Posterior cingulate gyrus (tissue), 11 donors: ENCODE measurements around the gene LORICRIN.

Experiments used
- DNase-seq, 10 donors: peaks; one replicate each; pipeline versions ENCODE4 v3.0.0 to v3.0.0-alpha.2; 2020 to 2021; ENCODE audit warnings: mixed read lengths in 3 of 10
- intact Hi-C: fragments of 100-400 bp; cut with DNase I; formaldehyde crosslinking; loops from one replicate; pipeline ENCODE4 v1.15.1; 2023

The LORICRIN gene, protein sequence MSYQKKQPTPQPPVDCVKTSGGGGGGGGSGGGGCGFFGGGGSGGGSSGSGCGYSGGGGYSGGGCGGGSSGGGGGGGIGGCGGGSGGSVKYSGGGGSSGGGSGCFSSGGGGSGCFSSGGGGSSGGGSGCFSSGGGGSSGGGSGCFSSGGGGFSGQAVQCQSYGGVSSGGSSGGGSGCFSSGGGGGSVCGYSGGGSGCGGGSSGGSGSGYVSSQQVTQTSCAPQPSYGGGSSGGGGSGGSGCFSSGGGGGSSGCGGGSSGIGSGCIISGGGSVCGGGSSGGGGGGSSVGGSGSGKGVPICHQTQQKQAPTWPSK

DNA sequence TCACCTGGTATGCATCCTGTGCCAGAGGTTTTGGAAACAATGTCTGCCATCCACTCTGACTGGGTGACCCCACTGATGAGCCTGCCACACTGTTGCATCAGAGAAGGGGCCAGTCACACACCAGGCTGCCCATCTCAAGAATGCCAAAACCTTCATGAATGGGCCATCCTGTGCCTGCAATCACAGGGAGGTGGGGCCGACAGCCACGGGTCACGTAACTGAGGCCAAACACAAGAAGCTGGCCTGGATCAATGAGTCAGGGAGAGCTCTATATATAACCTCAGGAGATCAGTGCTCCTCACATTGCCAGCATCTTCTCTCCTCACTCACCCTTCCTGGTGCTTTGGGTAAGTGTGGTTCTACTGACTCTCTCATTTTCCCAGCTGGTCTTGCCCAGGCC, at the start of gene LORICRIN:
LORICRIN (plus strand) TSS at position 301 of the 400 bp plus-strand sequence. CDS start 1,263 bp downstream, outside the sequence.
- DNase-seq = no peak
- intact Hi-C loops = no loop called here

DNA sequence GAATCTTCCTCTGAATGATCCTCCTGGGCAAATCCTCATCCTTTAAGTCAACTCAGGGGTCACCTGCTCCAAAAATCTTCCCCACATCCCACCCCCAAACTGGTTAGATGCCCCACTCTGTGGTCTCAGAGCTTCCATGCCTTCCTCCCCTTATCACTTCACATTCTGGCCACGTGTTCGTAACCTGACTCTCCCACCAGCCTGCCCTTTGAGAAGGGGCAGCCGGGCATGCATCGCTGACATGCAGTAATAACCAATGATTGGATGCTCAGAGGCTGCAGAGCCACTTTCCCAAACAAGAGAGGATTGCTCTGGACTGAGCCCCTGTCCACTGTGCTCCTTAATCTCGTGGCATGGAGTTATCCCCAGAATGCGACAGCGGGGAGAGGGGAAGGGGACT, 49.3 kb upstream of the LORICRIN start:
- intact Hi-C loops = no loop called here
- DNase-seq = no peak

DNA sequence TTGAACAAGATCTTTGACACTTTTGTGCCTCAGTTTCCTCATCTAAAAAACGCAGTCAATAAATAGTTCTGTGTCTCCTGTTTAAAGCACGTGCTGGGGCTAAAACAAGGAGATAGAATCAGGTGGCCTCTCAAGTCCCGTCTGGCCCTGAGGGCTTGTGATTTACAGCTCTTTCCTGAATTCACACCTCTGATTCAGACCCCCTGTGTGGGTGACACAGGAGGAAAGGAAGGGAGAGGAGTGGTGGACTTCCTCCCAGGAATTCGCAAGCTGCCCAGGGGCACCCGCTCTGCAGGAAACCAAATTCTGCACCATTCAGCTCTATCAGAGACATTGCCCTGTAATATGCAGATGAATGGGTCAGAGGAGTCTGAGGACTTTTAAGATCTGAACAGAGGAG, 47.3 kb upstream of the LORICRIN start:
- DNase-seq = no peak
- intact Hi-C loops = no loop called here

DNA sequence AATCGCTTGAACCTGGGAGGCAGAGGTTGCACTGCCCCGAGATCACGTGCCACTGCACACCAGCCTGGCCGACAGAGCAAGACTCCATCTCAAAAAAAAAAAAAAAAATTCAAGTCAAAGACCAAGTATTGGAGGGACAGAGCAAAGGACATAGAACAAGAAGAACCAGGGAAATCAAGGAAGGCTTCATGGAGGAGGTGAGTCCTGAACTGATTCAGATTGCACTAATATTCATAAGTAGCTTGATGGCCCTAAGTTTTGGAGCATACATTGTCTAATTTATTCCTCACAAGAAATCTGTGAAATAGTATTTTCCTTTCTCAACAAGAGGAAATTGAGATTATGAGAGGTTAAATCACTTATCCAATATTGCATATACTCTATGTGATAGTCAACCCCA, 46.0 kb upstream of the LORICRIN start:
- intact Hi-C loops = no loop called here
- no peak for DNase-seq

DNA sequence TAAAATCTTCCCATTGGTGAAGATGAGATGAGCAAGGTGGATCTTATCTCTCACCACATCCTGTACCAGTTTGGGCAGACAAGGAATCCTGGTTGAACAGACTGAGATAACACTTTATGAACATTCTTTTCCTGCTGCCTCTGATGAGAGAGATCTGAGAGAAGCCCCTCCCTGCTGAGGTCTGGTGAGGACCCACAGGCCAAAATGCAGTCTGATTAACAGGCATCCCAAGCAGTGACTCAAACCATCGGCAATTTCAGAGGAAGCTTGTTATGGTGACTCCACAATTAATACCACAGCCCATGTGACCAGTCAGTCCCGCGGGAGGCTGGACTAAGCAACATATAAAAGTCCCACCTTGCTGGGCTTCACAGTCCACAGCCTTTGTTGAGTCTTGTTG, 42.3 kb upstream of the LORICRIN start, which contains the start of gene PRR9:
PRR9 (plus strand) TSS at position 373 of the 400 bp plus-strand sequence. CDS start 561 bp downstream, outside the sequence.
- no peak for DNase-seq
- intact Hi-C loops = no loop called here

DNA sequence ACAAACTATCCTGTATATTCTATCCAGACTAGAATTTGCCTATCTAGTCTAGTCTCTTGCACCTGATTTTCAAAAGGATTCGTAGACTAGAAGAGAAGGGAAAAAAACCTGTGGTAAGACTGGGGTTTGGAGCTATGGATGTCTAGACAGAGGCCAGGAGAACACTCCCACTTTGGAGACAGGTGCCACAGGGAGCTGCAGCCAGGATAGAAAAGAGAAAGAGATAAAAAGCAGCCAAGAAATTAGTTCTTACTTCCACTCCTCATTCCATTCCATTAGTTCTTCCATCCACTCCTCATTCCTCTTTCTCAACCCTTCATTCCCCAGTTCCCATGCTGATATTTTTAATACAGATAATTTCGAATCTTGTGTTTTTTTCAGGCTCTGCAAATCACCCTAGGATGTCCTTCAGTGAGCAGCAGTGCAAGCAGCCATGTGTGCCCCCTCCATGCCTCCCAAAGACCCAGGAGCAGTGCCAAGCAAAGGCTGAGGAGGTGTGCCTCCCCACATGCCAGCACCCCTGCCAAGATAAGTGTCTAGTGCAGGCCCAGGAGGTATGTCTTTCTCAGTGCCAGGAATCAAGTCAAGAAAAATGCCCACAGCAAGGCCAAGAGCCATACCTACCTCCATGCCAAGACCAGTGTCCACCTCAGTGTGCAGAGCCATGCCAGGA, 41.6 kb upstream of the LORICRIN start:
- DNase-seq = no peak
- intact Hi-C loops = no loop called here

DNA sequence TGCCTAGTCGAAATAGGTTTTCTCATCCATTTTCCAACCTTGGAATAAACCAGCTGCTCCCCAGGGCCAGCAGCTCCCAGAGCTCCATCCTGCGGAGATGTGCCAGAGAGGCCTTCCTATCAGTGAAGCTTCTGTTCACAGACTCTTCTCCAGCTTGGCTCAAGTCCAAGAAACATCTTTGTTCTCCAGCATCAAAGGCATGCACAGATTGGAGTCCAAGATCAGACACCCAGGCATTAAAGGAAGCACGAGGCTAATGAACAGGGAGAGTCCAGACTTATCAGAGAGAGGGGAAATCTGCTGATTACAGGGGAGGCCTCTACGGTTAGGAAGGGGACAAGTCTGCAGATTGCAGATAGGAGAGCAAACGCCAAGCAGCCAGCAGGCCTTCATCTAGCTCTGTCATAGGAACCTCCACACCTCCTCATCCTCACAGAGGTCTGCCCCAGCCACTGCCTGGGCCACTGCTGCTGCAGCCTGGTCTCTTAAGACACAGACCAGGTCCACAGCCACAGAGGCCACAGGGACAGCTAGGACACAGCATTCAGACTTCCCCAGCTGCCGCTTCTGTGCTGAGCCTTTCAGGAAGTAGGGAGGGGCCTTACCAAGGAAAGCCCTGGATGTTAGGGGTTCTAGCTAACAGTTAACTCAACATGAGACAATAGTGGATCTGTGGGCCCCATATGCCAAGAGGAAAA, 38.7 kb upstream of the LORICRIN start:
- intact Hi-C loops = loop anchor here (5.0 to 10.0 kb wide), 3 partner anchors 226 to 568 kb away; no protein-coding TSS in a partner anchor
- DNase-seq = peak in 5 of 10 donors; percentile 11 to 84 (median 36)

DNA sequence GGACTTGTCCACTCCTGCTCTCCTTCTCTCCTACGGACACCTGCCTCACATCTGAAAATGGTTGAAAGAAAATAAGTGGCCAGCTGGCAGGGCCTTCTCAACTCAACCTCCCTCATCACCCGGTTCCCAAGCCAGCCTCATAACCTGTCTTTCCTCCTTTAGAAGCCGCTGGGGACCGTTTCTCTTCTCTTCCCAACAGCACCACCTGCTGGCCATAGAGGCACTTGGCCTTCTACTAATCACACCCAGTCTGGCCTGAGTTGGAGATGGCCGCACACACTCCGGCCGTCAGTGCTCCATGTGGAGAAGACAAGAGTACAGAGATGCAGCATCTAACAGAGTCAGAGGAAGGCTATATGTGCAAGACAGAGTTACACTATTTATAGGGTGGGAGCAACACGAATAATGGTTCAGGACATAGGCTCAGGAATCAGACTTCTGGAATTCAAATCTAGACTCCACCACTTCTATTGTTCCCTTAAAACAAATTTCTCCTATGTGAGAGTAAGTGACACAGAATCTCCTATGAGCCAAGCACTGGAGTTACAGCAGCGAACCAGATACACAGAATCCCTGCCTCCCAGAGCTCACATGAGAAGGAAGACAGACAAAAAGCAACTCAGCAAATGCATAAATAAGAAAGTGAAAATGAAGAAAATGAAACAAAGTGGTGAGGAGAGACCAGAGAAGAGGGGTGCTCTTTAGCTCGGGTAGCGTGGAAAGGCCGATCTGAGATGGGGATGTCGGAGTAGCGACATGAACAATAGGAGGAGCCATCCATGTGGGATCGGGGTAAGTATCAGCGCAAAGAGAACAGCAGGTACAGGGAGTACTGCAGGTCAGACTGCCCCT, 36.2 kb upstream of the LORICRIN start:
- DNase-seq = peak; percentile 39 to 96 (median 79)
- intact Hi-C loops = loop anchor here (5.0 to 10.0 kb wide), 3 partner anchors 228 to 571 kb away; no protein-coding TSS in a partner anchor

DNA sequence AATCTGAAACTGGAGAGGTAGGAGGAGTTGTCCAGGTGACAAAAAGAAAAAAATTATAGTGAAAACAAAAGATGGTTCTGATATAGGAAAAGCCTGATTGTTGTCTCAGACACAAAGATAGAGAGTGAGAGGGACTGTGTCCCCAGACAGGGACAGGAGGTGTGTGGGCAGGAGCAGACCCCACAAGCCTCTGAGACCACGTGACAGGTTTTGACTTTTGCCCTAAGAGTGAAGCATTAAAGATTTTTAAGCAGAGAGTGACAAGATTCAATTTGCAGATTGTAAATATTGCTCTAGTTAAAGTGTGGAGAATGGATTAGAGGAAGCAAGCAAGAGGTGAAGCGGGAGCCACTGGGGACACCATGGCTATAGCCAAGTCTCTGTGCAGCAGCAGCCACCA, 31.7 kb upstream of the LORICRIN start:
- intact Hi-C loops = loop anchor here (10.0 kb wide), 1 partner anchor 233 kb away; no protein-coding TSS in a partner anchor

DNA sequence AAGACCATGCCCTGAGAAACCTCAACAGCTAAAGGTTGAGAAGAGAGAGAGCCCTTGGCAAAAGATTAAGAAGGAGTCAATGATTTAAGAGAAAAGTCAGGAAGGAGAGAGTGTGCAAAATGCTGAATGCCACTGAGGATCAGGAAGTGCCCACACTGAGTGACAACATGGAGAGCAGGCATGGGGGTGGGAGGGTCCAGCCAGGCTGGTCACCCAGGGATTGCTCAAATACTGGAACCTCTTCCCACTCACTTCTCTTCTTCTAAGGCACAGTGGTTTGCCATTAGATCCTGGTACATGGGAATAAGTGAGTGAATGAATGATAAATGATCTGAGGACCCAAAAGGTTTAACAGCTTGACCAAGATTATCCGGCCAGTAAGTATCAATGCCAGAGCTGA, 31.0 kb upstream of the LORICRIN start:
- intact Hi-C loops = loop anchor here (10.0 kb wide), 1 partner anchor 234 kb away; no protein-coding TSS in a partner anchor

More for the DNA sequence above, 31.7 kb upstream of the LORICRIN start:
- DNase-seq = no peak

DNA sequence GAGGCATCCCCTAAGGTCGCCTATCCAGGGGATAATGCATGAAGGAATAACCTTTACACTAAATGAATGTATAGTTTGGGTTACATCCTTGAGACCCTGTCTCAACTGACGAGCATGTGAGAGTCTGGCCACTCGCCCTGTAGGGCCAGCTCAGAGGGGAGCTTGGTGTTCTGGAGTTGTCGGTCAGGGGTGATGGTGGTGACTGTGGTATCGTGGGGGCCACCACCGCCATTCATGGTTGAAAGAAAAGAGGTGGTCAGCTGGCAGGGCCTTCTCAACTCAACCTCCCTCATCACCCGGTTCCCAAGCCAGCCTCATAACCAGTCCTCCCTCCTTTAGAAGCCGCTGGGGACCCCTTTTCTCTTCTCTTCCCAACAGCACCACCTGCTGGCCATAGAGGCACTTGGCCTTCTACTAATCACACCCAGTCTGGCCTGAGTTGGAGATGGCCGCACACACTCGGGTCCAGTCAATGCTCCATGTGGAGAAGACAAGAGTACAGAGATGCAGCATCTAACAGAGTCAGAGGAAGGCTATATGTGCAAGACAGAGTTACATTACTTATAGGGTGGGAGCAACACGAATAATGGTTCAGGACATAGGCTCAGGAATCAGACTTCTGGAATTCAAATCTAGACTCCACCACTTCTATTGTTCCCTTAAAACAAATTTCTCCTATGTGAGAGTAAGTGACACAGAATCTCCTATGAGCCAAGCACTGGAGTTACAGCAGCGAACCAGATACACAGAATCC, 30.2 kb upstream of the LORICRIN start:
- DNase-seq = peak in 2 of 10 donors; percentile 24 to 42
- intact Hi-C loops = loop anchor here (10.0 kb wide), 1 partner anchor 234 kb away; no protein-coding TSS in a partner anchor

More for the DNA sequence above, 31.0 kb upstream of the LORICRIN start:
- no peak for DNase-seq

DNA sequence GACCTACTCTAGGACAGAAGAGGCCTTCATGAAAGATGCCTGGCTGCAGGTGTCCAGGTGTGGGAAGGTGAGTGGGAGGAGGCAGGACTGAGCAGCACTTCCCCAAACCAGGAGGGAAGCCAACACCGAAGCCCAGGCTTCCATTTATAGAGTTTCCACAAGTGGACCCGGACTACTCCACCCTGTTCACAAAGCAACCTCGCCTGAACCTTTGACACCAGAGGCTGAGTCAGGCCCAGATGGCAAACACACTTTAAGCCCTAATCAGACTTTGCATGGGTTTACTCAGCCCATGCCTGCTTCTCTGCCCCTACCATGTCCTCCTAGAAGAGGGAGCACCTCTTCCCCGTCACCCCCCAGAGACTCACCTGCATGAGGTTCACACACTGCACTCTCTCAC, 28.1 kb upstream of the LORICRIN start:
- DNase-seq = no peak
- intact Hi-C loops = no loop called here

DNA sequence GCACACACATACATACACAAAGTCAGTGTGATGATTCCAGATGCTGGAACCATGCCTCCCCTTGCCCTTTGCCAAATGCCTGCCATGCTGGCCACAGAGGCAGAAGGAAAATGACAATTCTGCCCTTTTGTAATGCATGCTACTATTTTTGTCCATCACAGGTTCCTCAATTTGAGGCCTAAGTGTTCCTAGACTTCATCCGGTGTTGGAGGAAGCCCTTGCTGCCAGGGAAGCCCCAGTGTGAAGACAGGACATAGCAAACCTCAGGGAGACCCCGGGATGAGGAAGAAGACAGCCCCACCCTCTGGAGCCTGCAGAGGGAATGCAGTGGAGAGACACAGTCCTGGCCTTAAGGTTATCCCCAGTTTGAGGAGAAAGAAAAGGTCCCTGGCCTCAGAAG, 27.7 kb upstream of the LORICRIN start:
- no peak for DNase-seq
- intact Hi-C loops = no loop called here

DNA sequence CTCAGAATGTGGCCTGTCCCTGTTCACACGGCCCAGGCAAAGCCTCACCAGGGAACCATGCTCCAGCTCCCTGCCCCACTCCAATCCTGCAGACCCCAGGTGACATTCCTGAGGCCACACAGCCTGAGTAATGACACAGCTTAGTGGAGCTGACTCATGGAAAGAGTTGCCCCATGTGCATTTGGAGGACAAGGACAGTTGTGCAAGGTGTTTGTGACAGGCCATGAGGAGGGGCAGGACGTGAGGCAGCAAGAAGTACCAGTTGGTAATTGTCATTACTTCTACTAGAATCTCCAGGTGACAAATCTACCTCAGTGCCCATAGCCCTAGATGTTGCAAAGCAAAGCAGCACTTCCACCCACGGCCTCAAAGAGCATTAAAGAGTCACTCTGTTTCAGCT, 26.9 kb upstream of the LORICRIN start:
- intact Hi-C loops = no loop called here
- no peak for DNase-seq

DNA sequence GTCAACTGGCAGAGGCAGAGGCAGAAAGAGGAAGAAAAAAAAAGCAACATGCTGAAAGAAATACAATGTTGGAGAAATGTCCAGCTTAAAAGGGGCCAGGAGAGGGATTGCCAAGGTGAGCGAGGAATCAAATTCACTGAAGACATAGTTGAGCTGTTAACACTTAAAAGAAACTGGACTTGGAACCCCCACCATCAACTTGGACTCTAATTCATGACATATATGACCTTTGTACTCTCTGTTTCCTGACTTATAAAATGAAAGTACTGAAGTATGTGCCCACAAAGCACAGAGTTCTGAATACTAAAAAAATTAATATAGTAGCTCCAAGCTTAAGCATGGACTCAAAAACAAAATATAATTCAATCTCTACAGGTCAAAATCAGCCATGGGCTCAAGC, 26.0 kb upstream of the LORICRIN start:
- intact Hi-C loops = no loop called here

DNA sequence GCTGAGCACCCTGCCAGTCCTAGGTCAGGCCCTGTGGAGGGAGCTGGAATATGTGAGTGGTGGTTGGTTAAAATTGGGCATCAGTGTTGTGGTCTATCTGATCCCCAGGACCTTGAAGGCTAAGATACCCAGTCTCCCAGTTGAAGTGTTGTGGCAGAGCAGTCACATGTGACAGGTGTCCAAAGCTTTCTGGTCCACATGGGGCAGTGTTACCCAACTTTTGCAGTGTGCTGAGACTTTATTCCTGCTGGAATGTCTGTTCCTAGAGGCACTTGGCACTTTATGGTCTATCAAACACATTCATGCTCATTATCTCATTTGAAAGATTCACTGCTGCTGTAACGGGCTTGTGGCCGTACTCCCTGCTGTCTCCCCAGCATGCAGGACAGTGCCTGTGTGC, 21.0 kb upstream of the LORICRIN start:
- intact Hi-C loops = no loop called here
- DNase-seq = no peak

More for the DNA sequence above, 26.0 kb upstream of the LORICRIN start:
- DNase-seq = no peak

DNA sequence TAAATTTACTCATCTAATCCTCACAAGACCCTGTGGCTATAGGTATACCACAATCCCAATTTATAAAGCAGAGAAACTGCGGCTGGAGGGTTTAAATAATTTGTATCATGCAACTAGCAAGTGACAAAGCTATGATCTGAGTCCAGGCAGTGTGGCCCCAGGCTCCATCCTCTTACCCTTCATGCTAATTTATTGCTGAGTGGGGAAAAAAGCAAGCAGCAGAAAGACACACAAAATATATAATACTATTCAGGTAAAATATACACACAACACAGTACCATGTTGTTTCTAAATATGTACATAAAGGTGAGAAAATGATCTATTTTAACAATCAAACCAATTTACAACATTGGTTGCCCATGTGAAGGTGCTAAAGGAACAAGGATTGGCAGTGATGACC, 17.3 kb upstream of the LORICRIN start:
- DNase-seq = no peak
- intact Hi-C loops = no loop called here

DNA sequence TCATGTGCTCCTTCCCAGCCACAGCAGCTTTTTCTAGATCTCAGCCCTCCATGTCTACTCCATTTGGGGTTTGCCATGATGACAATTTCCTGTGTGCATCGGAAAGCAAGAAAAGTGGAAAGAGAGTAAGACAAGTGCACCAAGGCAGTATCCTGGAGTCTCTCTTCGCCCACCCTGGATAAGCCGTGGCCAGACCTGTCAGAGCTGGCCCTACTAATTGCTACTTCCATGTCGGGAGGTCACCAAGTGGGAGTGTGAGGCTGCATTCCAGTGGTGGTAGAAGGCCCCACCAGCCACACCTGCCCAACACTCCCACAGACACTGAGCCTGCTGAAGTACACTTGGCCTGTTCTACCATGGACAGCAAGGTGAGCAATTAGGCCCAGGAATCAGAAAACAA, 14.0 kb upstream of the LORICRIN start:
- DNase-seq = no peak
- intact Hi-C loops = no loop called here

DNA sequence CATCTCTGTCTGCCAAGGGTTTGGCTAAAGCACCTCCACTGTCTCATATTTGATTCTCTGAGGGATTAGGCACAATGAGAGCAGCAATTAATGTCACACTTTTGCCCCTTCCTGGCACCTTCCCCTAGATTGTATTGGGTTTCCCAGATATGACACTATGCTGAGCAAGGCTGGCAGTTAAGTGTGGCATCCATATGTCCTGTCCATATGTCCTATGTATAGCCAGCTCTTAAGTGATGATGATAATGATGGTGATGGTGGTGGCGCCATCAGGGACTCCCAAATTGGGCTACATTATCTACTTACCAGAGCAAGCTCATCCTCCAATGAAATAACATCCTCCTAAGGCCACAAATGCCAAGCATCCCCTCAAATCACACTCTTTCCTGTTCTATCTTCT, 13.5 kb upstream of the LORICRIN start:
- no peak for DNase-seq
- intact Hi-C loops = no loop called here
